Measurements from ENCODE around the gene SRCIN1. TPM values are rescaled to one million over a fixed set of nuclear protein-coding genes. Genes with fewer than 3 reads are reported as not detected.

Gene SRCIN1
- total RNA-seq, 4 donors from 2014 or later, result 0.24 TPM; not detected in 3

DNA sequence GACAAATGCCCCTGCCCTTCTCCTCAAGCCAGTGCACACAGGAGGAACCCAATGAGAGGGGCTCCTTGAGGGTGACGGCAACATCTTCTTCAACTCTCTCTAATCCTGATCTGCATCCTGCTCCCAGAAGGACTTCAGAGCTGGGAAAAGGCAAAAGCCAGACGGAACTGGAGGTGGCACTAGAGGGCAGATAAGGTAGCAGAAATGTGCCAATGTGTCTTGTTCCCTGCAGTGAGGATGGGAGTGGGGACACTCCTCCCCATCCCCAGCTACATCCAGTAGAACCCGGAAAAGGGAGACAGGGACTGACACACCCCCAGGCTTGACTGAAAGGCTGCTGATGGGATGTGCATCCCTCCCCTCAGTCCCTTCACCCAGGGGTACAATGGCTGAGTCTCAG lies 28.5 kb downstream of the SRCIN1 start:
- no peaks in the 10 kb centered on the region for H3K9me3 ChIP-seq
- H3K27me3 ChIP-seq, result peaks cover 55 to 61% (median 59%) of the 10 kb centered on the region in 3 donors
- intact Hi-C loops (cut with DNase I; ENCODE audit: low total_unique reads) (no loop called here), in situ Hi-C loops (cut with MboI; ENCODE audit: low sequenced_read_pairs in 4 of 4) (no loop called here)
- H3K4me3 ChIP-seq, result no peak overlapping the region
- ATAC-seq (no peak), DNase-seq (no peak)
- peaks cover 0 to 9% of the 10 kb centered on the region in 2 donors for H3K4me1 ChIP-seq
- no peaks in the 10 kb centered on the region for H3K36me3 ChIP-seq
- H3K27ac ChIP-seq, result no peak overlapping the region
- TF ChIP-seq POLR2A (IDR thresholded peaks at IDR 0.05), result no peak
- TF ChIP-seq, protein P1, sequence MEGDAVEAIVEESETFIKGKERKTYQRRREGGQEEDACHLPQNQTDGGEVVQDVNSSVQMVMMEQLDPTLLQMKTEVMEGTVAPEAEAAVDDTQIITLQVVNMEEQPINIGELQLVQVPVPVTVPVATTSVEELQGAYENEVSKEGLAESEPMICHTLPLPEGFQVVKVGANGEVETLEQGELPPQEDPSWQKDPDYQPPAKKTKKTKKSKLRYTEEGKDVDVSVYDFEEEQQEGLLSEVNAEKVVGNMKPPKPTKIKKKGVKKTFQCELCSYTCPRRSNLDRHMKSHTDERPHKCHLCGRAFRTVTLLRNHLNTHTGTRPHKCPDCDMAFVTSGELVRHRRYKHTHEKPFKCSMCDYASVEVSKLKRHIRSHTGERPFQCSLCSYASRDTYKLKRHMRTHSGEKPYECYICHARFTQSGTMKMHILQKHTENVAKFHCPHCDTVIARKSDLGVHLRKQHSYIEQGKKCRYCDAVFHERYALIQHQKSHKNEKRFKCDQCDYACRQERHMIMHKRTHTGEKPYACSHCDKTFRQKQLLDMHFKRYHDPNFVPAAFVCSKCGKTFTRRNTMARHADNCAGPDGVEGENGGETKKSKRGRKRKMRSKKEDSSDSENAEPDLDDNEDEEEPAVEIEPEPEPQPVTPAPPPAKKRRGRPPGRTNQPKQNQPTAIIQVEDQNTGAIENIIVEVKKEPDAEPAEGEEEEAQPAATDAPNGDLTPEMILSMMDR (IDR thresholded peaks at IDR 0.05 in 4 of 5, conservative IDR thresholded peaks at IDR 0.05 in 1 of 5), result no peak

DNA sequence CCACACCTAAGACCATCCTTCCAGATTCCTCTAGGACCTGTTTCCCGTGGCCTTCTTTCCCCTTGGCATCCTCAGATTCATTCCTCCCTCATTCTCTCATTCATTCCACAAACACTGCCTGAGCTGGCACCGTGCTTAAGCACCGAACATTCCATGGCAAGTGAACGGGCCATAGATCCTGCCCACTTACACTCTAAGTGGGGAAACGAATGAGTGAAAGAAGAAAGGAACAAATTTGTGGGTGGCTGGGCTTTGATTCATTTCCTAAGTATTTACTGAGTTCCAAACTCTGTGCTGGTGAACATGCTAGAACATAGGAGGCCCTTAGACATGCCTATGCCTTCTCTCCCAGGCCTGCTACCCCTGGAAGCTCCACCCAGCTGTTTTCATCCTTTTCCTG lies 30.0 kb downstream of the SRCIN1 start:
- intact Hi-C loops (cut with DNase I; ENCODE audit: low total_unique reads), result no loop called here

DNA sequence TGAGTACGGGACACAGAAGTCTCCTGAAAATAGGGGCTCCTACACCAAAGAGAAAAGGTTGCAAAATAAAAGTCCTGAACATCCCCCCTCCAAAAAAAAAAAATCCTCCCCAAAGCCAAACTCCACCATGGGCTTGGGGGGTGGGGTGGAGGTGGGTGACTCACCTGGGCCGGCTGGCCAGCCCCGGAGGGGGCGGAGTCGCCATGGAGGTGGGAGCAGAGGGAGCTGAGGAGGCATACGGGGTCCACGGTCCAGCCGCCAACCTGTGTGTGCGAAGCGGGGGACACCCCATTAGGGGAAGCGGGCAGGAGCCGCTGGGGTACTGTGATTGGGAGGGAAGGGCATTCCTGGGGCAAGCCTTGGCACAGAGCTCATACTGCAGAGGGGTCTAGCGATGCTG lies 31.0 kb downstream of the SRCIN1 start:
- H3K36me3 ChIP-seq, result no peaks in the 10 kb centered on the region
- peaks cover 56 to 63% (median 61%) of the 10 kb centered on the region in 3 donors for H3K27me3 ChIP-seq
- ATAC-seq, result no peak
- no peaks in the 10 kb centered on the region for H3K9me3 ChIP-seq
- peaks cover 0 to 9% of the 10 kb centered on the region in 2 donors for H3K4me1 ChIP-seq
- in situ Hi-C loops (cut with MboI; ENCODE audit: low sequenced_read_pairs in 4 of 4), result no loop called here
- TF ChIP-seq, protein P1 (IDR thresholded peaks at IDR 0.05 in 4 of 5, conservative IDR thresholded peaks at IDR 0.05 in 1 of 5), result no peak
- no peak for TF ChIP-seq POLR2A (IDR thresholded peaks at IDR 0.05)
- no peak overlapping the region for H3K27ac ChIP-seq
- intact Hi-C loops (cut with DNase I; ENCODE audit: low total_unique reads), result no loop called here
- DNase-seq, result no peak
- no peak overlapping the region for H3K4me3 ChIP-seq

More for the DNA sequence above, 30.0 kb downstream of the SRCIN1 start:
- no peak overlapping the region for H3K4me3 ChIP-seq
- no peaks in the 10 kb centered on the region for H3K9me3 ChIP-seq
- DNase-seq (no peak), ATAC-seq (no peak)
- H3K27me3 ChIP-seq, result peaks cover 59 to 68% (median 66%) of the 10 kb centered on the region in 3 donors
- no peak for TF ChIP-seq POLR2A (IDR thresholded peaks at IDR 0.05)
- H3K27ac ChIP-seq, result no peak overlapping the region
- H3K36me3 ChIP-seq, result no peaks in the 10 kb centered on the region
- H3K4me1 ChIP-seq, result peaks cover 0 to 9% of the 10 kb centered on the region in 2 donors
- in situ Hi-C loops (cut with MboI; ENCODE audit: low sequenced_read_pairs in 4 of 4), result no loop called here

DNA sequence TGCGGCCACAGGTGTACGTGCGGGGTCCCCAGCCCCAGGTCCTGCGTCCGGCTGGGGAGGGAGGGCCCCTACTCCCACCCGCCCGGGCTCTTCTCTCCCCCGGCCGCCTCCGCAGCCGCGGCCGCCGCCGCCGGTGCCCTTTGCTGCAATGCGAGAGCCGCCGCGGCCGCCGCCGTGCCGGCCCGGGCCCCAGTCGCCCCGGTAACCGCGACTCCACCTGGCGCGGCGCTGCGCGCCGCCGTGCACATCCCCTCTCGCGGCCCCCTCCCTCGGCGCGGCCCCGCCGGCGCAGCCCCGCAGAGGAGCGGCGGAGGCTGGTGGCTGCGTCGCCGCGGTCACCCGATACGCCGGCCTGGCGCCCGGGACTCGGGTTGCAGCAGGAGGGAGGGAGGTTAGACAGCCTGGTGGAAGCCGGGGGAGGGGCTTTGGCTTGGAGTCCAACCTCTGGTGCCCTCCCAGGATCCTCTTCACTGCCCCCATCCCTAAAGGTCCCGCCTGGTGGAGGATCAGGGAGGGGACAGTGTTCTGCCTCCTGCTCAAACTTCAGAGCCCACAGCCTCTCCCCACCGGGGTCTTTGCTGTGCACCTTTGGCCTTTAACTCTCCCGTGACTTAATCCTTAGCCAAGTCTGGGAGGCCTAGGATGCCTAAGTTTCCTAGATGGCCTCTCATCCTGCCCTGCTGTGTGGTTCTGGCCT lies 32.9 kb downstream of the SRCIN1 start:
- TF ChIP-seq, protein P1 (IDR thresholded peaks at IDR 0.05 in 4 of 5, conservative IDR thresholded peaks at IDR 0.05 in 1 of 5), result no peak
- no peak for TF ChIP-seq POLR2A (IDR thresholded peaks at IDR 0.05)
- in situ Hi-C loops (cut with MboI; ENCODE audit: low sequenced_read_pairs in 4 of 4), result no loop called here
- ATAC-seq, result no peak
- Histone ChIP-seq H3K36me3 (no peaks in the 10 kb centered on the region), H3K27ac (no peak overlapping the region), H3K4me3 (peak overlapping the region in 2 of 4 donors; percentile 29 to 34), H3K4me1 (no peaks in the 10 kb centered on the region), H3K27me3 (peaks cover 42 to 53% (median 43%) of the 10 kb centered on the region in 3 donors), H3K9me3 (no peaks in the 10 kb centered on the region)
- intact Hi-C loops (cut with DNase I; ENCODE audit: low total_unique reads), result no loop called here
- DNase-seq, result no peak

DNA sequence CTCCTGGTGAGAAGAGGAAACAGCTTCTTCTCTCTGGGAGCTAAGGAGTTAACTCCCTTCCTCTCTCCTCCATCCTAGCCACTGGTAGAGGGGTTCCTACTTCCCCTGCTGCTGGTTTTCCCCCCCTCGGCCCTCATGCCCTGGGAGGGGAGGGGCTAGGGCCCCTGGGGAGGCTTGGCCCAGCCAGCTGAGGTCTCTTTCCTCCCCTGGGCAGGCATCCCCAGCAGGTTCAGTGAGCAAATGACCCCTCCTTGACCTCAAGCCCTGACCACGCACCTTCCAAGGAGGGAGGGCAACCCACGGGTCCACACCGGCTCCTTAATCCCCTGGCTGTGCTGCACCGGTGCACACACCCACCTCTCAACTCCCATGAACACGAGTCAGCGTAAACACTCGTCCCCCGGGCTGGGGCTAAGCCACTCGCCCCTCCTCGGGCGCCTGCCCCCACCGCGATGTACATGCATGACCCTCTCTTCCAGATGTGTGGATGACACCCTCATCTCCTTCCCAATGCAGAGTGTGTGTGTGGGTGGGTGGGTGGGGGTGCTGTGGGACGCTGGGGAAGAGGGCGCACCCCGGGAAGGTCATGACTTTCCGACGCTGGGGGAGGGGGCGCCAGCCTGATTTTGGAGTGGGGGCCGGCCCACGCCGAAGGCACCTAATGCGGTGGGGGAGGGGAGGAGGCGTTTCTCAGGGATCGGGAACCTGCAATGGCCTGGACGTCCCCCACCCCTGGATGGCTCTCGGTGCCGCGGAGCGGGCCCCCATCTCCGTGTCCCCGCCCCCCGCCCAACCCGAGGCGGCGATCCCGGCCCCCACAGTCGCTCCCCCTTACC lies 33.7 kb downstream of the SRCIN1 start:
- no peak for TF ChIP-seq POLR2A (IDR thresholded peaks at IDR 0.05)
- TF ChIP-seq, protein P1 (IDR thresholded peaks at IDR 0.05 in 4 of 5, conservative IDR thresholded peaks at IDR 0.05 in 1 of 5), result no peak
- in situ Hi-C loops (cut with MboI; ENCODE audit: low sequenced_read_pairs in 4 of 4), result no loop called here
- ATAC-seq (no peak), DNase-seq (no peak)
- peaks cover 38 to 53% (median 40%) of the 10 kb centered on the region in 3 donors for H3K27me3 ChIP-seq
- H3K36me3 ChIP-seq, result no peaks in the 10 kb centered on the region
- peak overlapping the region in 2 of 4 donors; percentile 29 to 34 for H3K4me3 ChIP-seq
- H3K9me3 ChIP-seq, result no peaks in the 10 kb centered on the region
- H3K4me1 ChIP-seq, result no peaks in the 10 kb centered on the region
- no peak overlapping the region for H3K27ac ChIP-seq
- intact Hi-C loops (cut with DNase I; ENCODE audit: low total_unique reads), result no loop called here

All from gastrocnemius medialis (tissue), 4 donors.